H9 (cell line): ENCODE data around the gene RAP1GDS1. TPM values are rescaled to one million over a fixed set of nuclear protein-coding genes. Genes with fewer than 3 reads are reported as not detected.

Experiments used
- DNase-seq: peaks from one replicate; pipeline ENCODE4 v3.0.0-alpha.2; 2017
- H2AFZ ChIP-seq: one replicate; pipeline ENCODE4 v1.6.1; 2013; ENCODE audit warnings: mild to moderate bottlenecking, low read length, control low read depth, moderate library complexity
- H2AK5ac ChIP-seq: 2 replicates; pipeline ENCODE4 v1.6.1; 2013; ENCODE audit warnings: low read length, control low read depth, mixed read lengths; ENCODE audit not compliant: insufficient read length
- H2BK120ac ChIP-seq: one replicate; pipeline ENCODE4 v1.6.1; 2013; ENCODE audit warnings: low read depth, mild to moderate bottlenecking, low read length, control low read depth, inconsistent platforms; ENCODE audit not compliant: poor library complexity, severe bottlenecking
- H2BK12ac ChIP-seq: 2 replicates; pipeline ENCODE4 v1.6.1; 2013; ENCODE audit warnings: low read length, control low read depth, mixed read lengths, low read depth; ENCODE audit not compliant: insufficient read length
- H2BK15ac ChIP-seq: 2 replicates; pipeline ENCODE4 v1.6.1; 2013; ENCODE audit warnings: low read depth, low read length, control low read depth
- H2BK20ac ChIP-seq: one replicate; pipeline ENCODE4 v1.6.1; 2013; ENCODE audit warnings: low read depth, mild to moderate bottlenecking, low read length, control low read depth, inconsistent platforms; ENCODE audit not compliant: poor library complexity, severe bottlenecking
- H2BK5ac ChIP-seq: 2 replicates; pipeline ENCODE4 v1.6.1; 2013; ENCODE audit warnings: low read length, control low read depth, mixed read lengths; ENCODE audit not compliant: insufficient read length
- H3K14ac ChIP-seq: 2 replicates; pipeline ENCODE4 v1.6.1; 2013; ENCODE audit warnings: low read length, control low read depth; ENCODE audit not compliant: insufficient read depth
- H3K18ac ChIP-seq: 2 replicates; pipeline ENCODE4 v1.6.1; 2013; ENCODE audit warnings: low read depth, mild to moderate bottlenecking, mixed read lengths, low read length, control low read depth; ENCODE audit not compliant: insufficient read length
- H3K23ac ChIP-seq: 2 replicates; pipeline ENCODE4 v1.6.1; 2013; ENCODE audit warnings: low read length, control low read depth, mixed read lengths, low read depth; ENCODE audit not compliant: insufficient read length
- H3K23me2 ChIP-seq: 2 replicates; pipeline ENCODE4 v1.6.1; 2013; ENCODE audit warnings: low read depth, mild to moderate bottlenecking, mixed read lengths, low read length, control low read depth; ENCODE audit not compliant: insufficient read length, poor library complexity, severe bottlenecking
- H3K27ac ChIP-seq: 2 replicates; pipeline ENCODE4 v1.5.1; 2013; ENCODE audit warnings: low read length, control low read depth, mixed read lengths, low read depth; ENCODE audit not compliant: insufficient read length
- H3K27me3 ChIP-seq: 2 replicates; pipeline ENCODE4 v1.6.1; 2013; ENCODE audit warnings: low read length, control low read depth, inconsistent platforms; ENCODE audit not compliant: insufficient read depth
- H3K4ac ChIP-seq: 2 replicates; pipeline ENCODE4 v1.6.1; 2013; ENCODE audit warnings: low read depth, mild to moderate bottlenecking, control low read depth, inconsistent platforms, low read length, moderate library complexity
- H3K4me1 ChIP-seq: 2 replicates; pipeline ENCODE4 v1.6.1; 2013; ENCODE audit warnings: low read length, control low read depth, inconsistent platforms; ENCODE audit not compliant: insufficient read depth
- H3K4me2 ChIP-seq: 2 replicates; pipeline ENCODE4 v1.6.1; 2013; ENCODE audit warnings: low read length, control low read depth, mixed read lengths; ENCODE audit not compliant: insufficient read length, insufficient read depth
- H3K56ac ChIP-seq: 2 replicates; pipeline ENCODE4 v1.6.1; 2013; ENCODE audit warnings: low read depth, mild to moderate bottlenecking, mixed read lengths, low read length, control low read depth; ENCODE audit not compliant: insufficient read length
- H3K79me1 ChIP-seq: 2 replicates; pipeline ENCODE4 v1.6.1; 2013; ENCODE audit warnings: low read depth, mild to moderate bottlenecking, moderate library complexity, low read length, control low read depth, inconsistent platforms; ENCODE audit not compliant: insufficient read depth, poor library complexity, severe bottlenecking
- H3K79me2 ChIP-seq: 2 replicates; pipeline ENCODE4 v1.6.1; 2013; ENCODE audit warnings: low read length, control low read depth, inconsistent platforms; ENCODE audit not compliant: insufficient read depth
- H3K9ac ChIP-seq: 2 replicates; pipeline ENCODE4 v1.6.1; 2013; ENCODE audit warnings: low read length, control low read depth, mixed read lengths; ENCODE audit not compliant: insufficient read length; ENCODE audit errors: extremely low read depth
- H3K9me3 ChIP-seq: one replicate; pipeline ENCODE4 v1.6.1; 2013; ENCODE audit warnings: low read depth, low read length, inconsistent platforms; ENCODE audit not compliant: control insufficient read depth
- H3T11ph ChIP-seq: one replicate; pipeline ENCODE4 v1.6.1; 2013; ENCODE audit warnings: mild to moderate bottlenecking, low read length, control low read depth, inconsistent platforms
- H4K20me1 ChIP-seq: one replicate; pipeline ENCODE4 v1.6.1; 2013; ENCODE audit not compliant: control insufficient read depth, insufficient read length, insufficient read depth
- H4K5ac ChIP-seq: 2 replicates; pipeline ENCODE4 v1.6.1; 2013; ENCODE audit warnings: low read depth, mild to moderate bottlenecking, mixed read lengths, low read length, control low read depth; ENCODE audit not compliant: insufficient read length
- H4K8ac ChIP-seq: replicated peaks from 2 replicates; pipeline ENCODE4 v1.6.1; 2013; ENCODE audit warnings: low read length, control low read depth, mixed read lengths, low read depth; ENCODE audit not compliant: insufficient read length
- H4K91ac ChIP-seq: 2 replicates; pipeline ENCODE4 v1.6.1; 2013; ENCODE audit warnings: low read depth, mild to moderate bottlenecking, moderate library complexity, mixed read lengths, low read length, control low read depth; ENCODE audit not compliant: insufficient read length
- H3K27ac Mint-ChIP-seq, 3 experiments: 2 replicates in 2 of 3; 3 replicates in 1 of 3; pipeline ENCODE4 v1.8.0; 2020 to 2021; ENCODE audit warnings: mixed read lengths in 3 of 3, mild to moderate bottlenecking in 1 of 3, moderate library complexity in 1 of 3
- H3K27me3 Mint-ChIP-seq: 2 replicates; pipeline ENCODE4 v1.8.0; 2021; ENCODE audit warnings: low read depth, mild to moderate bottlenecking, moderate library complexity, mixed read lengths
- H3K36me3 Mint-ChIP-seq, 3 experiments: 2 replicates in 2 of 3; 3 replicates in 1 of 3; pipeline ENCODE4 v1.8.0; 2020 to 2021; ENCODE audit warnings: low read depth in 3 of 3, mixed read lengths in 3 of 3; ENCODE audit not compliant: insufficient read depth in 1 of 3
- H3K4me1 Mint-ChIP-seq, 2 experiments: 2 replicates each; pipeline ENCODE4 v1.8.0; 2020; ENCODE audit warnings: mixed read lengths in 2 of 2
- H3K4me3 Mint-ChIP-seq, 2 experiments: 2 replicates in 1 of 2; 3 replicates in 1 of 2; pipeline ENCODE4 v1.8.0; 2020 to 2021; ENCODE audit warnings: mild to moderate bottlenecking in 2 of 2, mixed read lengths in 2 of 2, moderate library complexity in 1 of 2
- H3K9me3 Mint-ChIP-seq, 2 experiments: 2 replicates in 1 of 2; 3 replicates in 1 of 2; pipeline ENCODE4 v1.8.0; 2020; ENCODE audit warnings: mild to moderate bottlenecking in 2 of 2, mixed read lengths in 2 of 2, moderate library complexity in 1 of 2
- total RNA-seq: library from RNA; stranded (reverse); gene quantifications from 2 replicates; pipeline ENCODE4 v1.2.1, GENCODE V29; 2021
- TF ChIP-seq, protein P1 (sequence below): fragments of 200-600 bp; sonication (generic); conservative IDR thresholded peaks from 3 replicates; pipeline ENCODE4 v1.8.0; 2021; ENCODE audit warnings: antibody characterized with exemption, mild to moderate bottlenecking

Gene RAP1GDS1
- total RNA-seq, 1 experiment from 2014 or later: 25.2 TPM

GRCh38 chr4:98300706-98301105 lies 39.5 kb downstream of the RAP1GDS1 start:
- H3K36me3 Mint-ChIP-seq: peaks cover 29 to 40% (median 34%) of the 10 kb centered on the region in 3 experiments
- Histone ChIP-seq H3K18ac (no peak overlapping the region), H3K14ac (no peak overlapping the region), H4K20me1 (no peaks in the 10 kb centered on the region), H2BK5ac (no peak overlapping the region), H3K27me3 (no peaks in the 10 kb centered on the region), H2AK5ac (no peak overlapping the region), H3K4me1 (no peaks in the 10 kb centered on the region), H3K23ac (no peak overlapping the region), H3K4ac (no peak overlapping the region), H3K27ac (no peak overlapping the region), H2BK20ac (no peak overlapping the region), H4K91ac (no peak overlapping the region), H4K8ac (no peak overlapping the region), H3T11ph (no peak overlapping the region), H3K56ac (no peak overlapping the region), H3K23me2 (no peaks in the 10 kb centered on the region), H2BK12ac (no peak overlapping the region), H3K79me1 (peaks cover 3% of the 10 kb centered on the region), H3K9ac (no peak overlapping the region), H3K9me3 (no peaks in the 10 kb centered on the region), H3K79me2 (no peaks in the 10 kb centered on the region; the same call in 1 of the 2 replicates), H2AFZ (no peak overlapping the region), H2BK120ac (no peak overlapping the region), H4K5ac (no peak overlapping the region), H2BK15ac (no peak overlapping the region), H3K4me2 (no peak overlapping the region)
- H3K9me3 Mint-ChIP-seq: peaks cover 20 to 29% of the 10 kb centered on the region in 2 experiments
- H3K27ac Mint-ChIP-seq: no peak overlapping the region
- no peaks in the 10 kb centered on the region for H3K27me3 Mint-ChIP-seq
- TF ChIP-seq, protein P1, sequence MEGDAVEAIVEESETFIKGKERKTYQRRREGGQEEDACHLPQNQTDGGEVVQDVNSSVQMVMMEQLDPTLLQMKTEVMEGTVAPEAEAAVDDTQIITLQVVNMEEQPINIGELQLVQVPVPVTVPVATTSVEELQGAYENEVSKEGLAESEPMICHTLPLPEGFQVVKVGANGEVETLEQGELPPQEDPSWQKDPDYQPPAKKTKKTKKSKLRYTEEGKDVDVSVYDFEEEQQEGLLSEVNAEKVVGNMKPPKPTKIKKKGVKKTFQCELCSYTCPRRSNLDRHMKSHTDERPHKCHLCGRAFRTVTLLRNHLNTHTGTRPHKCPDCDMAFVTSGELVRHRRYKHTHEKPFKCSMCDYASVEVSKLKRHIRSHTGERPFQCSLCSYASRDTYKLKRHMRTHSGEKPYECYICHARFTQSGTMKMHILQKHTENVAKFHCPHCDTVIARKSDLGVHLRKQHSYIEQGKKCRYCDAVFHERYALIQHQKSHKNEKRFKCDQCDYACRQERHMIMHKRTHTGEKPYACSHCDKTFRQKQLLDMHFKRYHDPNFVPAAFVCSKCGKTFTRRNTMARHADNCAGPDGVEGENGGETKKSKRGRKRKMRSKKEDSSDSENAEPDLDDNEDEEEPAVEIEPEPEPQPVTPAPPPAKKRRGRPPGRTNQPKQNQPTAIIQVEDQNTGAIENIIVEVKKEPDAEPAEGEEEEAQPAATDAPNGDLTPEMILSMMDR: no peak
- no peak overlapping the region for H3K4me3 Mint-ChIP-seq
- H3K4me1 Mint-ChIP-seq: no peaks in the 10 kb centered on the region
- DNase-seq: no peak
